GDM1 (cell line): Measurements from ENCODE around the gene TFDP2.
"Not testable (repeated sequence)": the region's sequence is repeated elsewhere in the genome, so short reads cannot be mapped to it uniquely, and the experiment has no call there.

Experiments used
- DNase-seq: peaks from one replicate; lab custom pipeline; 2025; lab: John Stamatoyannopoulos, UW

The TFDP2 gene

DNA sequence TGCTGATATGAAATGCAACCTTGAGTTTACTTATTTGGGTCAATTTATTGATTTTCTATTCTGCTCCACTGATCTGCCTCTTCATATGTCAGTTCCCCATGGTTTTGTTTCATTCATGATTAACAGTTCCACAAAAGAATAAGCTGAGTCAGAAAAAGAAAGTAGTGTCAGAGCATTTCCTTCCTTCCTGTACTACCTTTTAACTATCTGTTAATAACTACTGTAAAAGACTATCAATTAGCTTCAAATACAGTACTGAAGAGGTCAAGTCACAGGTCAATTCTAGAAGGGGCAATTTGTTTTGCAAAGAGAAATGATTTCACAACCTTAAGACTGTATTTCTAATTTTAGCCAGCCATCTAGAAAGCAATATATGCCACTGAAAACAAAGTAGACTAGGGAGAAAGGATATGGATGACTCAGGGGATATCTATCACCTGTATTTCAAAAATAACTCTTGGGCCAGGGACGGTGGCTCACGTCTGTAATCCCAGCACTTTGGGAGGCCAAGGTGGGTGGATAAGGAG lies 129.5 kb downstream of the TFDP2 start:
- no peak for DNase-seq

DNA sequence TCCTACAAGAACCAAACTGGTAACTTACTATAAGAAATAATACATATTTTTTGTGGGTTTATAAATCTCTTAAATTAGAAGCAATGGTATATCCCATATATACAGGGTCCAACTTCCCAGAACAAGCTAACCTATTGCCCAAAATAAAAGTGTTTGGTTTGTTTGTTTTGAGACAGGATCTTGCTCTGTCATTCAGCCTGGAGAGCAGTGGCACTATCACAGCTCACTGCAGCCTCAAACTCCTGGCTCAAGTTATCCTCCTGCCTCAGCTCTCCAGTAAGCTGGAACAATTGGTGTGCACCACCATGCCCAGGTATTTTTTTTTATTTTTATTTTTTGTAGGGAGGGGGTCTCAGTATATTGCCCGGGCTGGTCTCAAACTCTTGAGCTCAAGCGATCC lies 135.4 kb downstream of the TFDP2 start:
- DNase-seq: no peak

DNA sequence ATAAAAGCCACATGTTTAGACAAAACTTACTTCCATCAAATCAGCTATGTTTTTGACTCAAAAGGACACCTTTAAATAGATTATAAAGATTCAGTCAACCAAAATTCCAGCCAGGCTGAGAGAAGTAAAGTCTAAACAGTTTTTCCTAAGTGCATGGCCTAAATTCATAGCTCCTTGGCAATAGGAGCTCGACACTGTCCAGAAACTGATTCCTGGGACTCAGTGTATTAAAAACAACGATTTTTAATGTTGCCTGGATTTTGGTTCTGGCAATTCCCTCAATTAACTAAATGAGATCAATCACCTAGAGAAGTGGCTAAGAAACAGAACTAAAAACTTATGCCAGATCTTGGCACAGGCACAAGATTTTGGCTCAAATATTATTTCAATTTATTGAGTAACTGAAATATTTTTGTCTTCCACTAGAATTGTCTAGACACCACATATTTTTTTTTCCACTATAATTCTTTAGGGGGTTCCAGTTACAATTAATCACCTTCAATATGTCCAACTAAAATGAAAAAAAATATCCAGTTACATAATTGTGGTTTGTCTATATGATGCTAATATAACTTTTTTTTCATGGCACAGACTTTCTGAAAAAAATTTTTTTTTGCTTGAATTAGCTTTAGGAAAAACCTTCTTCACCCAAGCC lies 135.9 kb downstream of the TFDP2 start:
- DNase-seq: no peak

DNA sequence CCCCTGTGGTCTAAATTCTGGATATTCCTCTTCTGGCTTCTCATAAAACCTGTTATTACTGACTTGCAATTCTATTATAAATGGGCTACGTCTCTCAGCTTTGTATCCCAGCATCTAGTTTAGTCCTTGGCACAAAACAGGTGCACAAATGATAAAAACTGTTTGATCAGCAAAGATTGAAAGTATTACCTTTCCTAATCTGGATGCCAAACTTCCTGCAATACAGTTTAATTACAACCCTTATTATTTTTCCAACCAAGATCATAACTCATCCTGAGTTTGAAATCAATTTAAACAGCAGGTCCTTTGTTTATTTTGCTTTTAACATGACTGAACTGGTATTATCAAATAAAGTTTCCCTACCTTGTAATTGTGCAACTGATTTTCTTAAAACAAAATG lies 140.3 kb downstream of the TFDP2 start:
- no peak for DNase-seq

DNA sequence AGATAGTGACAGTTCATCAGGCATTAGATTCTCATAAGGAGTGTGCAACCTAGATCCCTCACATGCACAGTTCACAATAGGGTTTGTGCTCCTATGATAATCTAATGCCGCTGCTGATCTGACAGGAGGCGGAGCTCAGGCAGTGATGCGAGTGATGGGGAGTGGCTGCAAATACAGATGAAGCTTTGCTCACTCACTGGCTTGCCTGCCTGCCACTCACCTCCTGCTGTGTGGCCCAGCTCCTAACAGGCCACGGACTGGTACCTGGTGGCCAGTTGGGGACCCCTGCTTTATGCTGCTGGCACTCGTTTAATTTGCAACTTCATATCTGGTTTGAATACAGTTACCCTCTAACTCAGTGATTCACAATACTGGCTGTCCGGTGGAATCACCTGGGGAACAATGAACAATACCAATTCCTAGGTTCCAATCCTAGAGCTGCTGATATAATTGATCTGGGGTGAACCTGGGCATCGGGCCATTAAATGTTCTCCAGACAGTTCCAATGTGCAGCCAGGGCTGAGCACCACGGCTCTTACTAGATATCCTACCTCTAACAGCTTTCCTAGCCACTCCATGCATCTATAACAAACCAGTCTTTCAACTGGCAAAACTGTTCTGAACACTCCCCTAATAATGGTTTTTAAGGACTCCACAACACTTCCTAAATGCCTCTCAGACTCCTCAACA lies 141.5 kb downstream of the TFDP2 start:
- DNase-seq: no peak

DNA sequence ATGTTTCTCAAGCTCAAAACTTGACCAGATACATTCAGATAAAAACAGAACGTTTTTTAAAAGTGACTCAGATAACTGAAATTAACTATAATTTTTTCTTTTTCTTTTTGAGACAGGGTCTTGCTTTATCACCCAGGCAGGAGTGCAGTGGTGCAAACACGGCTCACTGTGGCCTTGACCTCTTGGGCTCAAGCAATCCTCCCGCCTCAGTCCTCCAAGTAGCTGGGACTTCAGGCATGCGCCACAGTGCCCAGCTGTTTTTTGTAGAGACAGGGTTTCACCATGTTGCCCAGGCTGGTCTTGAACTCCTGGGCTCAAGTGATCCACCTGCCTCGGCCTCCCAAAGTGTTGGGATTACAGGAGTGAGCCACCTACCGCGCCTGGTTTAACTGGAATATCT lies 144.4 kb downstream of the TFDP2 start:
- not testable (repeated sequence) for DNase-seq

DNA sequence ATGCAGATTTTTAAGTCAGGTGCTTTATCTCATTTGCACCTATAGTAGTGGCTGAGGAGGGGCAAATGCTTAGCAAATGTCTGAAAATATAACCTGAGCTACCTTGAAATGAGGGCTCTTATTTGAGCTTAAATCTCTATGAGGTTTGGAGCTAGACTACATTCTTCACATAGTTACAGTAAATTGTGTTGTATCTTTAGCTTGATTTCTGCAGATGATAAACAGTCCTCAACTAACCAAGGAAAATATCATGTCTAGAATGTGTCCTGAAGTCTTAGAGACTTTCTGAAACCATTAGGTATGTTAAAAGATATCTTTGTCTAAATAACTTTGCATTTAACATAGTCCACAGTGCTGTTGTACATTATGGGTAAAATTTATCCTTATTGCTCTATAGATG lies 145.3 kb downstream of the TFDP2 start:
- no peak for DNase-seq

DNA sequence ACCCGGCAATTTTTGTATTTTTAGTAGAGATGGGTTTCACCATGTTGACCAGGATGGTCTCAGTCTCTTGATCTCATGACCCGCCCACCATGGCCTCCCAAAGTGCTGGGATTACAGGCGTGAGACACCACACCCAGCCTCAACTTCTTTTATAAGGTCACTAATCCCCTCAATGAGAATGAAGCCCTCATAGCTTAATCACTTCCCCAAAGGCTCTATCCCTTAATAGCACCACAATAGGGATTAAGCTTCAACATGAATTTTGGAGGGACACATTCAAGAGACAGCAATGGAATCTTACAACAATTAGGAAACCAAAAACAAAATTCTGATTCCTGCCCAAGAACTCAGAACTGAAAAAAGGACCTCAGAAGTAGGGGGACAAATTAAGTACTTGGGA lies 146.1 kb downstream of the TFDP2 start:
- DNase-seq: no peak

DNA sequence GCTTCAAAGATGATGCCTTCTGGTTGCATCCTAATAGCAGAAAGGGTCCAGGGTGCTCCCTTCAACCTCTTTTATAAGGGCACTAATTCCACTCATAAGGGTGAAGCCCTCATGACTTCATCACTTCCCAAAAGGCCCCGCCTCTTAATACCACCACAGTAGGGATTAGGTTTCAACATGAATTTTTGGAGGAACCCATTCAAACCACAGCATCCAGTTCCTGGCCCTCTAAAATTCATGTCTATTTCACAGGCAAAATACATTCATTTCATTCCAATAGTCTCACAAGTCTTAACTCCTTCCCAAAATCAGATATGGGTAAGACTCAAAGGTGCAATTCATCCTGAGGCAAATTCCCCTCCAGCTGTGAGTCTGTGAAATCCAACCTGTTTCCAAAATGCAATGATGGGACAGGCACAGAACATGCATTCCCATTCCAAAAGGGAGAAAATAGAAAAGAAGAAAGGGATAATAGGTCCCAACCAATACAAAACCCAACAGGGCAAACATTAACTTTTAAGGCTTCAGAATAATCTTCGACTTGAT lies 148.9 kb downstream of the TFDP2 start:
- no peak for DNase-seq

DNA sequence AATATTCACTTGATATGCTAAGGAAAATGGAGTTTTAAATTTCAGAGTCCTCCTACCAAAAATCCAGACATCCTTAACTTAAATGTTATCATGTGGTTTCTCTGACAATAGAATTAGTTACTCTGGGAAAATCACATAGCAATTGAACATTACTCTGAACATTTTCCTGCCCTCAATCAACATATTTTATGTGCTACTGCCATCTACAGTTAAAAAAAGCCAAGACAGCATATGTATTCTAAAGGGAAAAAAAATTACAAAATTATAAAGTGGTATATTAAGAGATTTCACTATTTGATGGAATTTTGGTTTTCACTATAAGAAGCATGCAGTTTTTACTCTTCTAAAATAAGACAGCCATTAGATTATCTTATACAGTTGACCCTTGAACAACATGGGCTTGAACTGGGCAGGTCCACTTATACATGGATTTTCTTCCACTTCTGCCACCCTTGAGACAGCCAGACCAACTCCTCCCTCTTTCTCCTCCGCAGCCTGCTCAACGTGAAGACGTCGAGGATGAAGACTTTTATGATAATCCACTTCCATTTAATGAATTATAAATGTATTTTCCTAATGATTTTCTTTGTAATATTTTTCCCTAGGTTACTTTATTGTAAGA lies 150.6 kb downstream of the TFDP2 start:
- no peak for DNase-seq

DNA sequence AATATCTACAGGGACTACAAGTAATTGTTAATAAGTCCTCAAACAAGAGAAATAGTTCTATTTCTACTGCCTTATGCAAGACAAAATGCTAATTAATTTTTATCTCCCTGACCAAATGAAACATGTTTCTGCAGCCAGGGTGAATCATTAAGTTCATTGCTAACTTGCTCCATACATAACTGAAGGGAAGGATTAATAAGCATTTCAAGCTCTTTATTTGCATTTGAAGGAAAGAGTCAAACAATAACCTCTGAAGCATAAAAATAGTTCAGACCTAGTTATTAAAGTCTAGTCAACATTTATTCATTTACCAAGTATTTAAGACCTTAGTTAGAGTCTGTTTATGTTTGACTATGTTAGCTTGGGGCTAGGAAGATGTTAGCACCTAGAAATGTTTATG lies 152.9 kb downstream of the TFDP2 start:
- DNase-seq: no peak

DNA sequence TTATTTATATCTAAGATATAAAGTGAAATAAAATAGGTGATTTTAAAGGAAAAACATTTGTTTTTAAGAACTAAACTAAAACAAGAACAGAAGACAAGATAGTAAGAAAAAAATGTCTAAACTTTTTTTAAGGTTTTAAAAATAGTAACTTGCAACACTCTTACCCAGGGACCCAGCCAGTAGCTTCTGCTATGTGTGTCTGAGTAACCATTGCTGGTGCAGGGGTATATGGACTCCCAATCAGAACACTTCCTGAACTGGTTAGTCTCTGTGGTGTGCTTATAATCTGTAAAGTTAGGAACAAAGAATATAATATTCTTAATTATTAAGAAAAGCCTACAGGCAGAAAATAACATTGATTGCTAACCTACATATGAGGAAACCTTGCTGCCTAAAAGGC lies 154.5 kb downstream of the TFDP2 start:
- no peak for DNase-seq

DNA sequence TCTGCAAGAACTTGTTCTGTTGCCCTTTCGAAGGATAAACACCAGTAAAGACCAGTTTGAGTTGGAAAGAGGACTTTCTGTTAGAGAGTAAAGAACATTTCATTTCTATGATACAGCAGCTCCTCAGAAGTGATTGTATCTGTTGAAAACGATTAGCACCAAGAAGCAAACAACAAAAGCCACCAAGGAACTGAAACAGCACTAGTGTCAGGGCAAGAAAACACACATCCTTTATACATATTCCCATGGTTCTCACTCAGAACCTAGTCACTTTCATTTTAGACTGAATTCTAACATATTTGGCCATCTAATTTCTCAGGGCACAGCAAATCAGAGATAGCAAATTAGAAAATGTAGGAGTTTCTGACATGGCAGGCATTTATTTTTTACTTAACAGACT lies 156.8 kb downstream of the TFDP2 start:
- DNase-seq: no peak

DNA sequence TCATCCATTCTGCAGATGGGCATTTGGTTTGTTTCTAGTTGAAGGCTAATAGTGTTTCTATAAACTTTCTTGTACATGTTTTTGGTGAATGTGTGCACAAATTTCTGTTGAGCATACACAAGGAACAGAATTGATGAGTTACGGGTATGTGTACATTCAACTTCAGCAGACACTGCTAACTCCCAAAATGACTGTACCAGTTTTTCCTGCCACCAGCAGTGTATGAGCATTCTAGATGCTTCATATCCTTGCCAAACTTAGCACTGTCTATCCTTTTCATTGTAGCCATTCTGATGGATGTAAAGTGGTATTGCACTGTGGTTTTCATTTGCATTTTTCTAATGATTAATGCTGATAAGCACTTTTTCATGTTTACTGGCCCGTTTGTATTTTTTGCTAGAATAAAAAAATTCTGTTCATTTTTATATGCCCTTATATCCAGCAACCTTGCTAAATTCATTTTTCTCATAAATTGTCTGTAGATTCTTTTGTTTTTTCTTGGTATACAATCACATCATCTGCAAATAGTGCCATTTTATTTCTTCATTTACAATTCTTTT lies 162.7 kb downstream of the TFDP2 start:
- no peak for DNase-seq

DNA sequence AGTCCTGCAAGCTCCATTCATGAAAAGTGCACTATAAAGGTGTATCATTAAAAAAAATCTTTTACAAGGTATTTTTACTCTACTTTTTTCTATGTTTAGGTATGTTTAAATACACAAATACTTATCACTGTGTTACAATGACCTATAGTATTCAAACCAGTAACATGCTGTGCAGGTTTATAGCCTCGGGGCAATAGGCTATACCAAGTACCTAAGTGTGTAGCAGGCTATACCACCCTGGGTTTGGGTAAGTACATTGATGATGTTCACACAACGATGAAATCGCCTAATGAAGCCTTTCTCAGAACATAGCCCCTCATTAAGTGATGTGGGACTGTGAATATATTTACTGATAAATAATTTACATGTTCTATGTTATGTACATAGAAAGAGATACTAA lies 168.3 kb downstream of the TFDP2 start:
- no peak for DNase-seq

DNA sequence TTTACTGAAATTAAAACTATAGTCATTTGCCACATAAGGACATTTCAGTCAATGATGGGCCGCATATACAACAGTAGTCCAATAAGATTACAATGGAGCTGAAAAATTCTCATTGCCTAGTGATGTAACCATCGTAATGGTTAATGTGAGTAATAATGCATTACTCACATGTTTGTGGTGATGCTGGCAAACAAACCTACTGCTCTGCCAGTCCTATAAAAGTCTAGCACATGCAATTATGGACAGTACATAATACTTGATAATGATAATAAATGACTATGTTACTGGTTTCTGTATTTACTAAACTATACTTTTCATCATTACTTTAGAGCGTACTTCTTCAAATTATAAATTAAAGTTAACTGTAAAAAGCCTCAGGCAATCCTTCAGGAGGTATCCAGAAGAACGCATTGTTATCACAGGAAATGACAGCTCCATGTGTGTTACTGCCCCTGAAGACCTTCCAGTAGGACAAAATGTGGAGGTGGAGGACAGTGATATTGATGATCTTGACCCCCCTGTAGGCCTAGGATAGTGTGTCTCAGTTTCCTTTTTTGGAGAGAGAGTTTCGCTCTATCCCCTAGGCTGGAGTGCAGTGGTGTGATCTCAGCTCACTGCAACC lies 170.2 kb downstream of the TFDP2 start:
- no peak for DNase-seq

DNA sequence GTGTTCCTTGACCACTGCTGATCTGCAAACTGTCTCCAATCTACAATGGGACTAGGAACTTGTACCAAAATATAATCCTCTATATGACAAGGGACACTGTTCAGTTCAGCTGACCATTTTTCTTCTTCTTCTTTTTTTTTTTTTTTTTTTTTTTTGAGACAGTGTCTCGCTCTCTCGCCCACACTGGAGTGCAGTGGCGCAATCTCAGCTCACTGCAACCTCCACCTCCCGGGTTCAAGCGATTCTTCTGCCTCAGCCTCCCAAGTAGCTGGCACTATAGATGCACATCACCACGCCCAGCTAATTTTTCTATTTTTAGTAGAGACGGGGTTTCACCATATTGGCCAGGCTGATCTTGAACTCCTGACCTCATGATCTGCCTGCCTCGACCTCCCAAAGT lies 174.6 kb downstream of the TFDP2 start:
- DNase-seq: not testable (repeated sequence)

DNA sequence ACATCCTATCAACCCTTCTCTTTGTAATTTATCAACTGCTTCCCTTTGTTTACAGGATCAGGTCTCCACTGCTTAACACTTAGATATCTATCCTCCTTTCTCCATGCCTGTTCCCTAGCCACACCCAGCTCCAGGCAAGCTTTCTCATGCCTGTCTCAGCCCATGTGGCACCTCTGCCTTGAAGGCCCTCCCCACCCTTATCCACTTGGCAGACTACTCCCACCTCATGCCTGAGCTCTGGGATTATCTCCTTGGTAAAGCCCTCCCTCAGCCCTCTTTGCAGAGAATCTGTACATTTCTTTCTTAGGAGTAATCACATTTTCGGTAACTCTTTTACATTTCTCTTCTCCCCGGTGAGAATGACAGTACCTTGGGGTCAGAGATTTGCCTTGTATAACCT lies 176.9 kb downstream of the TFDP2 start:
- no peak for DNase-seq

DNA sequence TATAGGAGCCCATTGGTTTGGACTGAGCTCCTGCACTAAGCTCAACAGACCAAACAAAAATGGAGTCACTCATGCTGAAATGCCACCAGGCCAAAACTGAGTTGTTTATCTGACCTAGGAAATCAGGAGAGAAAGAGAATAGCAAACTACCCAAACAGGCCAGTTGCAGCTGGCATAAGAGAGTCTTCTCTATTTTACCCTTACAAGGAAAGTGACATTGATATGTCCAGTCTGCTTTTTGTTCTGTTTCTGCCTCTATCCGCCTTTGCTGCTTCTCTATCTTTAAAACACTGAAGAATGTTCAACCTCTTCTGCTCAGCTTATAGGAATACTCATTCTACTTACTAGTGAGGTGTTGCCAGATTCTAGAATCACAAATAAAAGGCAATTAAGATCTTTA lies 177.8 kb downstream of the TFDP2 start:
- DNase-seq: no peak

DNA sequence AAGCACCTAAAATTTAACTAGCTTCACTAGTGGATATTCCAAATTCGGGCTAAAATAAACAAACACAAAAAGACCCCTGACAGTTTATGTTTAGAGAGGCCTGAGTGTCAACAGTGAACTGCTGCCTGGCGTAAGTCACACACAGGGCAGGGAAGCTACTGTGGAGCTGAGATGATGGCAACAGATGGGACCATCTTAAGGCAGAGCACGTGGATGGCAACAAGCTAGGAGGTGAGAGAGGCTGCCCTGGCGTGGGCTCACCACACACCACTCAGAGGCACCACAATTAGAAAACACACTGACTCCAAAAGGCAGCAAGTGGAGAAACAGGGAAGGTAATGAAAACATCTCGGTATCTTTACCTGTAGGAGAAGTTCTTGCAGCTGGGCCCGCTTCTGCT lies 179.6 kb downstream of the TFDP2 start:
- DNase-seq: no peak

DNA sequence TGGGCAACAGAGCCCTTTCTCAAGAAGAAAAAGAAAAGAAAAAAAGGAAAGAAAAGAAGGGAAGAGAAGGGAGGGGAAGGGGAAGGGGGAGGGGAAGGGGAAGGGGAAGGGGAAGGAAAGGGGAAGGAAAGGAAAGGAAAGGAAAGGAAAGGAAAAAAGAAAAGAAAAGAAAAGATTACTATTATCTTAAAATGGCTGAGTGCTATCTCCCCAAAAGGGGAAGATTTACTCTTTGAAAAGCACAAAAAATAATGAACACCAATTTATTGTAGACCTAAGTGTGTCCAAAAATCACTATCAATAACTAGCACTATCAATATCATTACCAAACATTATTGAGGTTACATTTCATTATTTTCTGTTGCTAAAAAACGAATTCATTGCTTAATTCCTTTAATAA lies 183.9 kb downstream of the TFDP2 start:
- no peak for DNase-seq

DNA sequence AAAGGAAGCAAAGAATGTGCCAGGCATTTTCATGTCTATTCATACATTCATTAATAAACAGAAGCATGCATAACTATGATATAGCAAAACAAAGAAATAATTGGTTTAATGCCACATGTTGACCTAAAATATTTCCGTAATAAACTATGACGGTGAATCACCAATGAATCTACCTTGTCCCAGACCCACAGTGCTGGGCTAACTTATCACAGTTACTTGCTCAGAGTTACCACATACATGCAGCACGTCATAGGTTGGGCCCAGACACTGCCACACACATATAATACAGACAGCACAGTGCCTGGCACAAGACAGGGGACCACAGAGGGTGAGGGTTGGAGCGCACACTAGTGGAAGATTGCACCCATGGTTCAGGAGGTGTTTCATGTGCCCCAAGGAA lies 186.0 kb downstream of the TFDP2 start:
- no peak for DNase-seq
